BLaER1 (cell line): ENCODE measurements around the gene STAMBPL1.
A peak's percentile ranks its signal among the peaks of the same experiment; 100 is the strongest.

Experiments
- H3K27ac ChIP-seq: shearing (Covaris generic); formaldehyde crosslinking; 2 replicates; pipeline ENCODE4 v1.8.1; 2022
- H3K27me3 ChIP-seq: shearing (Covaris generic); formaldehyde crosslinking; 2 replicates; pipeline ENCODE4 v1.8.1; 2022
- H3K36me3 ChIP-seq: shearing (Covaris generic); formaldehyde crosslinking; 2 replicates; pipeline ENCODE4 v1.8.1; 2022
- H3K4me1 ChIP-seq: shearing (Covaris generic); formaldehyde crosslinking; 2 replicates; pipeline ENCODE4 v1.8.1; 2022
- H3K4me2 ChIP-seq: shearing (Covaris generic); formaldehyde crosslinking; 2 replicates; pipeline ENCODE4 v1.8.1; 2022
- H3K4me3 ChIP-seq: shearing (Covaris generic); formaldehyde crosslinking; 2 replicates; pipeline ENCODE4 v1.8.1; 2022
- H3K9ac ChIP-seq: shearing (Covaris generic); formaldehyde crosslinking; 2 replicates; pipeline ENCODE4 v1.8.1; 2022
- H3K9me3 ChIP-seq: shearing (Covaris generic); formaldehyde crosslinking; 2 replicates; pipeline ENCODE4 v1.8.1; 2022
- H4K20me1 ChIP-seq: shearing (Covaris generic); formaldehyde crosslinking; 2 replicates; pipeline ENCODE4 v1.8.1; 2022
- Cebpa-rat ChIP-seq: shearing (Covaris generic); IDR thresholded peaks from 2 replicates; pipeline ENCODE4 v1.8.1; 2022

STAMBPL1 gene

DNA sequence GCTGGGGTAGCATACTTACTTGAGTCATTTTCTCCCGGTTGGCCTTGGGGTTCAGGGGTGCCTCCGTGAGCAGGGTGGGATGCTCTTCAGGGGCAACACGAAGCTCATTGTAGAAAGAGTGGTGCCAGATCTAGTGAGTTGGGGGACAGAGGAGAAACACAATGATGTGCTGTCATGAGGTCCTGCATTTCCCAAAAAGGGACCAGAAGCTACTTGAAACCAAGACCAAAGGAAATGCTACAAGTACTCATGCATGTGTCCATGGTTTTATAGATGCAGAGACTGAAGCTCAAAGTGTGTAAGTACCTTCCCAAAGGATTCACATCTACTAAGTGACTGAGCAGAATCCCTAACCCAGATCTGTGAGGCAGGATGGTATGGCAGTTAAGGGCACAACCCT lies 63.7 kb downstream of the STAMBPL1 start:
- Histone ChIP-seq H3K4me3 (no peak overlapping the region), H3K27me3 (no peaks in the 10 kb centered on the region), H3K9me3 (no peaks in the 10 kb centered on the region), H3K27ac (no peak overlapping the region), H3K4me1 (peaks cover 18% of the 10 kb centered on the region), H3K9ac (no peak overlapping the region), H3K36me3 (no peaks in the 10 kb centered on the region), H3K4me2 (no peak overlapping the region), H4K20me1 (no peaks in the 10 kb centered on the region)
- no peak for TF ChIP-seq Cebpa-rat

DNA sequence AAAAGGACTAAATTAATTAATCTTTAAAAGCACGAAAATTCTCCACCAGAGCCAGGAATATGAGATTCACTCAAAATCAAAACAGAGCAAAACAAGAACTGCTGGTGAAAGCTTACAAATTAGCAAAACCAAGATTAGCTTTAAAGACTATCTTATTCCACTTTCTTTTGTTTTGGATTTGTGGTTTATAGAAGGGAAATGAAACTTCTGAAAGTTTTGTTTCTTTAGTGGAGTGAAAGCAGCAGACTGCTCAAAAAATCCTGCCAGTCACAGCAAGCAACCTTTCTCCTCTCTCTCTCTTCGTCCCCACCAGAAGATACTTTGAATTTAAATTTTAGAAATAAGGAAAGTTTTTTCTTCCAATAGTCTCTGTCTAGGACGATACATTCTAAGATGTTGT lies 64.8 kb downstream of the STAMBPL1 start:
- H3K27me3 ChIP-seq = no peaks in the 10 kb centered on the region
- H3K36me3 ChIP-seq = no peaks in the 10 kb centered on the region
- no peak overlapping the region for H3K9ac ChIP-seq
- peaks cover 18% of the 10 kb centered on the region for H3K4me1 ChIP-seq
- no peak overlapping the region for H3K27ac ChIP-seq
- H3K4me2 ChIP-seq = peak overlapping the region; percentile 51
- H3K4me3 ChIP-seq = no peak overlapping the region
- no peaks in the 10 kb centered on the region for H3K9me3 ChIP-seq
- no peaks in the 10 kb centered on the region for H4K20me1 ChIP-seq
- no peak for TF ChIP-seq Cebpa-rat

DNA sequence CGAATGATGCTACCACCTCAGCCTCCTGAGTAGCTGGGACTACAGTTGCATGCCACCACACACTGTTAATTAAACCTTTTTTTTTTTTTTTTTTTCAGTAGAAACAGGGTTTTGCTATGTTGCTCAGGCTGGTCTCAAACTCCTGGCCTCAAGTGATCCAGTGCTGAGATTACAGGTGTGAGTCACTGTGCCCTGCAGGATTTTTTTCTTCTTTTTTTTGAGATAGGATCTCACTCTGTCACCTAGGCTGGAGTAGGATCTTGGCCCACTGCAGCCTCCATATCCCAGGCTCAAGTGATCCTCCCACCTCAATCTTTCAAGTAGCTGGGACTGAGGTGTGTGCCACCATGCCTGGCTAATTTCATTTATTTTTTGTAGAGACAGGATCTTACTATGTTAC lies 66.2 kb downstream of the STAMBPL1 start:
- no peaks in the 10 kb centered on the region for H4K20me1 ChIP-seq

DNA sequence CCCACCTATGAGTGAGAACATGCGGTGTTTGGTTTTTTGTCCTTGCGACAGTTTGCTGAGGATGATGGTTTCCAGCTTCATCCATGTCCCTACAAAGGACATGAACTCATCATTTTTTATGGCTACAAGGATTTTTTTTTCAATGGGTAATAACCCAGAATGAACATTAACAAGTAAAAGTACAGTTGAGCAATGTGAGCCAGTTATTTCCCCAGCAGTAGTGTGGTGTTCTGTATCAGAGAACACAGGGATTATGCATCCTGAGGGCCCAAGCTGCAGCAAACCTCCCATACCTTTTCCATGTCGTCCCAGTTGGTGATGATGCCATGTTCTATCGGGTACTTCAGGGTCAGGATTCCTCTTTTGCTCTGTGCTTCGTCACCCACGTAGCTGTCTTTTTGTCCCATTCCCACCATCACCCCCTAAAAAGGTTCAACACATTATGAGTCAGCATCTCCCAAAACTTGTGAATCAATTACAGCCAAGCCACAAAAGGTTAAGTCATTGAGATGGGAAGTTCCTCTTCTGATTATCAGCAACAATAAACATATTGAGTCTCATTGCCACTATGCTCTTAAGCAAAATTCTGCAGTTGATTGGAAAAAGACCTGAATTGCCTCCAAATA lies 67.0 kb downstream of the STAMBPL1 start:
- Histone ChIP-seq H3K9ac (no peak overlapping the region), H3K36me3 (no peaks in the 10 kb centered on the region), H3K4me1 (peaks cover 41% of the 10 kb centered on the region), H3K4me2 (no peak overlapping the region), H3K27me3 (no peaks in the 10 kb centered on the region), H3K27ac (no peak overlapping the region), H4K20me1 (no peaks in the 10 kb centered on the region), H3K4me3 (no peak overlapping the region), H3K9me3 (no peaks in the 10 kb centered on the region)
- no peak for TF ChIP-seq Cebpa-rat

More for the DNA sequence above, 66.2 kb downstream of the STAMBPL1 start:
- H3K9ac ChIP-seq = no peak overlapping the region
- no peaks in the 10 kb centered on the region for H3K36me3 ChIP-seq
- H3K27me3 ChIP-seq = no peaks in the 10 kb centered on the region
- no peak overlapping the region for H3K27ac ChIP-seq
- H3K9me3 ChIP-seq = no peaks in the 10 kb centered on the region
- H3K4me3 ChIP-seq = no peak overlapping the region
- peaks cover 32% of the 10 kb centered on the region for H3K4me1 ChIP-seq
- no peak for TF ChIP-seq Cebpa-rat
- H3K4me2 ChIP-seq = no peak overlapping the region

DNA sequence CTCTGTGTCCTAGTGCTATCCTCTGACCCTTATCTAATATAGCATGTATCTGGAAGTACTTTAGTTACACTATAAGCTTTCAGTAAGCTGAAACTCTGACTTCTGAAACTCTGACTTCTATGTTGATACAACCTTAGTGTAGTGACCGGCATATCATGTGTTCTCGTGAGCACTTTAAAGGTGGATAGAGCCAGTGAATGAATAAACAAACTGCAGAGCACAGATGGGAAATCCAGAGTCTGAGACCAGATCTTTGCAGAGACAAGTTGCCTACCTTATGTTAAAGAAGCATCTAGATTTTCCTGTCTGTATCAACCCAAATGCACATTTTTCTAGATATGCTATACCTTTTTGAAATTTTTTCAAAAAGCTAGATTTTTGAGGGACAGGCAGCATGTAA lies 69.0 kb downstream of the STAMBPL1 start:
- Histone ChIP-seq H3K9me3 (no peaks in the 10 kb centered on the region), H3K4me3 (no peak overlapping the region), H3K27ac (no peak overlapping the region), H3K27me3 (no peaks in the 10 kb centered on the region), H3K4me1 (peaks cover 42% of the 10 kb centered on the region), H3K9ac (no peak overlapping the region), H3K4me2 (no peak overlapping the region), H3K36me3 (no peaks in the 10 kb centered on the region), H4K20me1 (no peaks in the 10 kb centered on the region)
- TF ChIP-seq Cebpa-rat = no peak

DNA sequence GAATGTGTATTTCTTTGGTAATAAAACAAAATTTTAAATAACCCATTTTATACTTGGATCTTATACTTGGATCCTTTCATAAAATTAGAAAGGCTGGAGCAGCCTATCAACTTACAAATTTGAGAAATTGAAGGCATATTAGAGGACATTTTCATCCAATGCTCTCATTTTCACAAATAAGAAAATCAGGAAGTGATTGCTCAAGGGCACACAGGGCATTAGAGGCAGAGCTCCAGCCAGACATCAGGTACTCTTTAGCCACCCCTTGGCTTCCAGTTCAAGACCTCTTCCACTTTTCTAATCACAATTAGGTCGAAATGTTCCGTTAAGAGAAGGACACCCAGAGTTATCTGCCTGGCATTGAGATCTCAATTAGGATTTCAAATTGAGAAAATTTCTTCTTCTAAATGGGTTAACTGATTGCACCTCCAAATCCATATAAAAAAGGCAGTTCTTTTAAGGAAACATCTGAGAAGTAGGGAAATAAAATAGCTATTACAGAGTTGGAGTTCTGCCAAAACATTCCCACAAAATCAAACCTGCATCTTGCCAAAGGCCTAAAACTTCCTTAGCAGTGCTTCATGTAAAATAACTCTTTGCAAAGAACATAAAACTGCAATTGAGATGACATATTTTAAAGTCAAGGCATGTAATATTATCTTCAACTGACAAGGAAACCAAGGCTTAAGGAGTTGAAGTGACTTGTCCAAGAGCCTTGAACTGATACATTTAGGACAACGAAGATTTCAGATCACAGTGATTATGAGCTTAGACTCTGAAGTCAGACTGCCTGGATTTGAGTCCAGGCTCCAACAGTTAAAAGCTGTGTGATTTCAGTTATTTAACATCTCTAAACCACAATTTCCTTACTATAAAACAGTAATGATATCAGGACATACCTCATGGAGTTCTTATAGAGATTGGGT lies 70.1 kb downstream of the STAMBPL1 start:
- peak overlapping the region; percentile 64 for H3K4me2 ChIP-seq
- H3K9me3 ChIP-seq = no peaks in the 10 kb centered on the region
- H3K4me3 ChIP-seq = no peak overlapping the region
- no peak overlapping the region for H3K9ac ChIP-seq
- H4K20me1 ChIP-seq = no peaks in the 10 kb centered on the region
- no peaks in the 10 kb centered on the region for H3K36me3 ChIP-seq
- no peak for TF ChIP-seq Cebpa-rat
- H3K4me1 ChIP-seq = peaks cover 32% of the 10 kb centered on the region
- no peak overlapping the region for H3K27ac ChIP-seq
- no peaks in the 10 kb centered on the region for H3K27me3 ChIP-seq

DNA sequence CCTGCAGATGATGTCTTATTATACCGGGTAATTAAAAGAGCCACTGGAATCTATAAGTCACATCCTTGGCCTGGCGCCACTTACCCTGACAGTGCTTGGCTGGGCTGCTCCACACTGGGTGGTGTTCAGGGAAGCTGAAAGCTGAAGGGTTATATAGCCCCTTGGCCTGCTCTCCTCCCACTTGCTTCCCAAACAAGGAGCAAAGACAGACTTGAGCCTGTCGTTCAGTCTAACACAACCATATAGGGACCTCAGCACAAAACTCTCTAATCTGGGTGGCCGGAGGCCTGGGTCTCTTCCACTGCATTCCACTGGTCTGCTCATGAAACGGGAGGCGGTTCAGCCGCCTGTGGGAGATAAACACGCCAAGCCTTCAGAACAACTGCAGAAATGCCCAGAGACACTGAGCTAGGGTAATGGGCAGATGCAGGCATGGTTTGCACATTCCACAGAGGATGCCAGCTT lies 72.6 kb downstream of the STAMBPL1 start, which contains the start of gene ACTA2:
TSS of gene ACTA2 (minus strand) at position 127 of the 465 bp plus-strand sequence. CDS start 3,843 bp downstream, outside the sequence.
- Histone ChIP-seq H3K27ac (no peak within 1 kb of the TSS), H3K9me3 (no peaks in the 10 kb centered on the region), H3K27me3 (no peaks in the 10 kb centered on the region), H3K9ac (no peak within 1 kb of the TSS), H3K36me3 (no peaks in the 10 kb centered on the region), H3K4me3 (no peak within 1 kb of the TSS; the same call in 1 of the 2 replicates), H4K20me1 (no peaks in the 10 kb centered on the region), H3K4me2 (peak within 1 kb of the TSS; percentile 64), H3K4me1 (peaks cover 24% of the 10 kb centered on the region)
- TF ChIP-seq Cebpa-rat = no peak

DNA sequence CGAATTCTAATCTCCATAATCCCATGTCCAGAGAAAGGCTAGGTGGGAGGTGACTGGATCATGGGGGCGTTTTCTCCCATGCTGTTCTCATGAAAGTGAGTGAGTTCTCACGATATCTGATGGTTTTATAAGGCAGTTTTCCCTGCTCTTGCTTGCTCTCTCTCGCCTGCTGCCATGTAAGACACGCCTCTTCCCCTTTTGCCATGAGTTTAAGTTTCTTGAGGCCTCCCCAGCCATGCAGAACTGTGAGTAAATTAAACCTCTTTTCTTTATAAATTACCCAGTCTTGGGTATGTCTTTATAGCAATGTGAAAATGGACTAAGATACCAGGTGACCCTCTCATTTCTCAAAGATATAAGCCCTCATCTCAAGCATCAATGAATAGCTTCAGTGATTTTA lies 73.6 kb downstream of the STAMBPL1 start:
- no peaks in the 10 kb centered on the region for H3K9me3 ChIP-seq
- no peaks in the 10 kb centered on the region for H4K20me1 ChIP-seq
- no peaks in the 10 kb centered on the region for H3K27me3 ChIP-seq
- no peaks in the 10 kb centered on the region for H3K36me3 ChIP-seq
- H3K27ac ChIP-seq = no peak overlapping the region
- H3K4me1 ChIP-seq = peaks cover 24% of the 10 kb centered on the region
- no peak overlapping the region for H3K4me2 ChIP-seq
- no peak overlapping the region for H3K9ac ChIP-seq
- H3K4me3 ChIP-seq = no peak overlapping the region
- TF ChIP-seq Cebpa-rat = no peak

DNA sequence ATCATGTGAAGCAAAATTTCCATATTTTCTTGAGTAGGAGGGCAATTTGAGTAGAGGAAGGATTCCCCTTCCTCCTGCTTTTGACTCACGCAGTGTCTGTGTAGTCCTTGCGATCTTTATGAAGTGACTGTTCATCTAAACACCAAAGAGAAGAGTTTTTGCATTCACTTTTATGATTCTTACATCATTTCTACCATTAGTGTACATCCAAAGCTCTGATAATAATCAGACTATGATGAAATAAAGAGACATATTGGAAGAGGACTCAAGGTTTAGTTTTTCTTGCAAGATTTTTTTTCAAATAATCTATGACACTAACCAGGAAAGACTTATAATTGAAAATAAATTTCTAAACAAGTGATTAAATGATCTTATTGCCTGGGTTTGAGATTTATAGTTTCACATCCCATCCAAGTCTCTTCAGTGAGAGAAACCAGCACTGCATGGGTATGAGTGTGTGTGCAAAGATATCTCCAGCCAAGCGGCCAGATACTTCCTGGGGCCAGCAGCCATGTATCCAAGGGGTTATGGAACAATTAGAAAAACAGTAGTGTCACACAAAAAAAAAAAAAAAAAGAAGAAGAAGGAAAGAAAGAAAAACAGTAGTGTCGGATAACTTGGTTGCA lies 74.5 kb downstream of the STAMBPL1 start:
- H4K20me1 ChIP-seq = no peaks in the 10 kb centered on the region
- no peak overlapping the region for H3K4me2 ChIP-seq
- no peak overlapping the region for H3K4me3 ChIP-seq
- H3K36me3 ChIP-seq = no peaks in the 10 kb centered on the region
- no peaks in the 10 kb centered on the region for H3K9me3 ChIP-seq
- no peak overlapping the region for H3K27ac ChIP-seq
- TF ChIP-seq Cebpa-rat = no peak
- no peaks in the 10 kb centered on the region for H3K27me3 ChIP-seq
- H3K9ac ChIP-seq = no peak overlapping the region
- peaks cover 24% of the 10 kb centered on the region for H3K4me1 ChIP-seq

DNA sequence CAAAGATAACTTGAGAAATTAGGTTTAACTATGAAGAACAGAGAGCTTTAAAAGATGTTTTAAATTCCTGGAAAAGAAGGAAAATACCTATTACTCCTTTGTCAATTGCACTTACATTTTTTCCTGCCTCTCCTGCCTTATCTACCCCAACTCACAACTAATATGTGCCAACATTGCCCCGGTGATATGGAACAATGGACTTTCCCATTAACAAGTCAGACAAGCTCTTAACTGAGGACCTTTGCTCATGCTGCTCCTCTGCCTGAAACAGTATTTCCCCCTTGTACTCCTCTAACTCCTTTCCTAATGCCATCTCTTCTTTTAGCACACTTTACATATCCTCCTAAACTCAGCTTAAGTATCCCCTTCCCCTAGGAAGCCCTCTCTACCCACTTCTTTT lies 77.3 kb downstream of the STAMBPL1 start:
- H3K4me2 ChIP-seq = no peak overlapping the region
- no peak for TF ChIP-seq Cebpa-rat
- H3K4me1 ChIP-seq = peaks cover 12% of the 10 kb centered on the region
- no peaks in the 10 kb centered on the region for H3K36me3 ChIP-seq
- H3K27me3 ChIP-seq = no peaks in the 10 kb centered on the region
- no peak overlapping the region for H3K4me3 ChIP-seq
- no peaks in the 10 kb centered on the region for H3K9me3 ChIP-seq
- H3K9ac ChIP-seq = no peak overlapping the region
- no peak overlapping the region for H3K27ac ChIP-seq
- H4K20me1 ChIP-seq = no peaks in the 10 kb centered on the region
